ENCODE results near the gene OR6J1. TPM values are rescaled to one million over a fixed set of nuclear protein-coding genes. Genes with fewer than 3 reads are reported as not detected.

Gene OR6J1
- total and polyA plus RNA-seq, 2 experiments from 2014 or later = not detected

DNA sequence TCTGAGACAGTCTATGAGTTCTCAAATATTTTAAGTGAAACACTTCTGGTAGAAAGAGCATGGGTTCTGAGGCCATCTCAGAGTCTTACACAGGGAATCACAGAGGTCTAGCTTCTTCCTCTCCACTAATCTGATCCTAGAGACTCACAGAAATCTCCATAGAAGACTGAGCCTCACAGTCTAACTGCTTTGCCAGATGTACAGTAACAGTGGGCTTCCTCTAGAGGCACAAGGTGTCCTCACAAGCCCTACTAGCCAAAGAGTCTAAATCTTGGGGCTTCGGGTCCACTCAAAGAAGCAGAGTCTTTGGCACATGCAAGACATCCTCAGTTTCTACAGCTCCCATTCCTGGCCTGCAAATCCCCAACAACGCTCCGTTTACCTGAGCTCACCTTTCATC is 14.1 kb downstream of the OR6J1 start:
- Histone ChIP-seq H3K36me3 (ENCODE audit: low read depth) (no peaks in the 10 kb centered on the region), H3F3A (ENCODE audit: insufficient read depth) (no peaks in the 10 kb centered on the region), H3K4me1 (ENCODE audit: insufficient read depth) (no peaks in the 10 kb centered on the region), H4K20me1 (ENCODE audit: insufficient read depth) (no peaks in the 10 kb centered on the region), H3K27ac (no peak overlapping the region; the same call in 1 of the 2 replicates), H3K9me3 (ENCODE audit: low read depth) (no peaks in the 10 kb centered on the region), H3K4me3 (no peak overlapping the region), H3K4me2 (ENCODE audit: unreplicated experiment) (no peak overlapping the region), H3K27me3 (replicated peaks; ENCODE audit: insufficient read depth) (no peaks in the 10 kb centered on the region), H2AFZ (no peak overlapping the region), H3K79me2 (ENCODE audit: insufficient read depth) (no peaks in the 10 kb centered on the region), H3K9ac (no peak overlapping the region), H3K9me2 (ENCODE audit: insufficient read depth) (no peaks in the 10 kb centered on the region)
- in situ Hi-C loops (cut with MboI) = no loop called here
- no peak for TF ChIP-seq EZH2 (IDR thresholded peaks at IDR 0.05; ENCODE audit: insufficient read depth, poor library complexity, severe bottlenecking)
- TF ChIP-seq EZH2phosphoT487 (IDR thresholded peaks at IDR 0.05; ENCODE audit: insufficient read depth, low read depth) = no peak
- no peak for DNase-seq
- WGBS, 2 experiments (ENCODE audit: low coverage in 1 of 2, low lambda C conversion rate in 2 of 2, missing lambda C conversion rate in 2 of 2) = 80 to 82% methylated on average over 3 of the region's 3 CpGs

DNA sequence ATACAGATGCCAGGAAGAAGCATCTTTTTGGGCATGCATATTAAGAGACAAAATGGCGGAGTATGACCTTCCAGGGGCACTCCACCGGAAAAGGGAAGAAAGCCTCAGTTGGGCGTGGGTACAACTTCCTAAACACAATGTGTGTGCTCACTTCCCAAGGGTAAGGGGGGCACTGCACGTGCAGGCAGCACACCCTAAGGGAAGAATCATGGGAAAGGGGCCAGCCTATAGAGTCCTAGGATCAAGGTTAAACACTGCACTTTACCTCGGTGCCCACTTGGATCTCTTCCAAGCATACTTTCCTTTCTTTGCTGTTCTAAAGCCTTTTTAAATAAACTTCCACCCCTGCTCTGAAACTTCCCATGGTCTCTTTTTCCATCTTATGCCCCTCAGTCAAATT is 14.8 kb downstream of the OR6J1 start:
- Histone ChIP-seq H3K36me3 (ENCODE audit: low read depth) (no peaks in the 10 kb centered on the region), H3K27ac (no peak overlapping the region), H3K79me2 (ENCODE audit: insufficient read depth) (no peaks in the 10 kb centered on the region), H3K9me3 (ENCODE audit: low read depth) (no peaks in the 10 kb centered on the region), H3K4me3 (no peak overlapping the region), H3K9me2 (ENCODE audit: insufficient read depth) (no peaks in the 10 kb centered on the region), H3K9ac (no peak overlapping the region), H3K27me3 (replicated peaks; ENCODE audit: insufficient read depth) (no peaks in the 10 kb centered on the region), H3K4me1 (ENCODE audit: insufficient read depth) (no peaks in the 10 kb centered on the region), H3F3A (ENCODE audit: insufficient read depth) (no peaks in the 10 kb centered on the region), H2AFZ (no peak overlapping the region), H4K20me1 (ENCODE audit: insufficient read depth) (no peaks in the 10 kb centered on the region), H3K4me2 (ENCODE audit: unreplicated experiment) (no peak overlapping the region)
- in situ Hi-C loops (cut with MboI) = no loop called here
- DNase-seq = no peak
- TF ChIP-seq EZH2phosphoT487 (IDR thresholded peaks at IDR 0.05; ENCODE audit: insufficient read depth, low read depth) (no peak), EZH2 (IDR thresholded peaks at IDR 0.05; ENCODE audit: insufficient read depth, poor library complexity, severe bottlenecking) (no peak)
- 73 to 78% methylated on average over 5 of the region's 5 CpGs for WGBS, 2 experiments (ENCODE audit: low coverage in 1 of 2, low lambda C conversion rate in 2 of 2, missing lambda C conversion rate in 2 of 2)

DNA sequence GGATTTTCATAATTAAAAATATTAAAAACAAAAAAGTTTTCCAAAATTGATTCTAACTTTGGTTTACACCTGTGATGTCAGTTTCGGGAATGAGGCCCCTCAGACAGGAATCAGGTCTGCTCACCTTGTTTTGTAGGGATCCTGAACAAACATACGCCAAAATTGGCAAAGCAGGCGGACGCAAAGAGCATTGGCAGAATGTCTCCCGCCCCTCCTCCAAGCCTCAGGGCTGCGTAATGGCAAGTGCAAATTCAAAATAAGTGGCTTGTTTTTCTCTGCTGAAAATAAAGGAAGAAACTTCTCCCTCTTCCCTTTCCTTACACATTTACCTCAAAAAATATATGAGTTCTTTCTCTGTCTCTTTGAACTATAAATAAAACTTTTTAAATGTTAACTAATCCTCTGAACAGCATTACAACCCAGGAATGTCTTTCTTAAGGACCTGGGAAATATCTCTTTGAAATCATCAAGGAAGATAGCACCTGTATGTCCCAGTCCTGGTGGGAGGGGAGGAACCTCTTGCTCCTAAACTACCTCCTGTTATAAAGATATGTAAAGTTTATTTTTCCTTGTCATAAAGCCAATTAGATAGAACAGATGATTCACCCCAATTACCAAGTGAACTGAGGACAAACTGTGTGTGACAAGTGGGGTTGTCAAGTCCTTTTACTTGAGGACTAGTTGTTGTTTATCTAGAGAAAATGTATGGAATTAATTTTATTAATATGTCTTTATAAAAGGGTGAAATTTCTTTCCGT is 16.5 kb downstream of the OR6J1 start:
- WGBS, 2 experiments (ENCODE audit: low coverage in 1 of 2, low lambda C conversion rate in 2 of 2, missing lambda C conversion rate in 2 of 2) = 66 to 70% methylated on average over 7 of the region's 7 CpGs
- Histone ChIP-seq H3K79me2 (ENCODE audit: insufficient read depth) (no peaks in the 10 kb centered on the region), H3K36me3 (ENCODE audit: low read depth) (no peaks in the 10 kb centered on the region), H3K27me3 (replicated peaks; ENCODE audit: insufficient read depth) (no peaks in the 10 kb centered on the region), H3K9ac (no peak overlapping the region), H2AFZ (no peak overlapping the region), H3K9me3 (ENCODE audit: low read depth) (no peaks in the 10 kb centered on the region), H3K4me1 (ENCODE audit: insufficient read depth) (no peaks in the 10 kb centered on the region), H3K9me2 (ENCODE audit: insufficient read depth) (no peaks in the 10 kb centered on the region), H3F3A (ENCODE audit: insufficient read depth) (no peaks in the 10 kb centered on the region), H3K4me3 (no peak overlapping the region), H4K20me1 (ENCODE audit: insufficient read depth) (no peaks in the 10 kb centered on the region), H3K4me2 (ENCODE audit: unreplicated experiment) (no peak overlapping the region), H3K27ac (no peak overlapping the region)
- TF ChIP-seq EZH2 (IDR thresholded peaks at IDR 0.05; ENCODE audit: insufficient read depth, poor library complexity, severe bottlenecking) (no peak), EZH2phosphoT487 (IDR thresholded peaks at IDR 0.05; ENCODE audit: insufficient read depth, low read depth) (no peak)
- in situ Hi-C loops (cut with MboI) = no loop called here
- DNase-seq = no peak

DNA sequence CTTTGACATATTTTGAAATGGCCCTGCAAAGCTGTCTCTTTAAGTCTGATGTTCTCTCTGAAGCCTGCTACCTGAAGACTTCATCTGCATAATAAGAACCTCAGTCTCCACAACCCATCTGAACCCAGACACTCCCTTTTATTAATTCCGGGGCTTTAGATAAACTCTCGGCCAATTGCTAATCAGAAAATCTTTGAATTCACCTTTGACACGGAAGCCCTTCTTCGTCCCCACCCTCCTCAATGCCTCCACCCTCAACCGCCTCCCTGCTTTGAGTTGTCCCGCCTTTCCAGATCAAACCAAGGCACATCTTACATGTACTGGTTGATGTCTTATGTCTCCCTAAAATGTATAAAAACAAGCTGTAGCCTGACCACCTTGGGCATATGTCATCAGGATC is 17.6 kb downstream of the OR6J1 start:
- Histone ChIP-seq H3K4me3 (no peak overlapping the region), H3K4me1 (ENCODE audit: insufficient read depth) (peaks cover 7% of the 10 kb centered on the region; the same call in 1 of the 2 replicates), H3K4me2 (ENCODE audit: unreplicated experiment) (no peak overlapping the region), H3K9me3 (ENCODE audit: low read depth) (no peaks in the 10 kb centered on the region), H3K27me3 (replicated peaks; ENCODE audit: insufficient read depth) (no peaks in the 10 kb centered on the region), H3K9ac (no peak overlapping the region), H2AFZ (no peak overlapping the region), H3K36me3 (ENCODE audit: low read depth) (no peaks in the 10 kb centered on the region), H3K9me2 (ENCODE audit: insufficient read depth) (no peaks in the 10 kb centered on the region), H4K20me1 (ENCODE audit: insufficient read depth) (no peaks in the 10 kb centered on the region), H3K27ac (no peak overlapping the region), H3F3A (ENCODE audit: insufficient read depth) (peaks cover 7% of the 10 kb centered on the region; the same call in 1 of the 2 replicates), H3K79me2 (ENCODE audit: insufficient read depth) (no peaks in the 10 kb centered on the region)
- DNase-seq = no peak
- 87 to 94% methylated on average over 6 of the region's 6 CpGs for WGBS, 2 experiments (ENCODE audit: low coverage in 1 of 2, low lambda C conversion rate in 2 of 2, missing lambda C conversion rate in 2 of 2)
- TF ChIP-seq EZH2phosphoT487 (IDR thresholded peaks at IDR 0.05; ENCODE audit: insufficient read depth, low read depth) (no peak), EZH2 (IDR thresholded peaks at IDR 0.05; ENCODE audit: insufficient read depth, poor library complexity, severe bottlenecking) (no peak)
- in situ Hi-C loops (cut with MboI) = no loop called here
